ENCODE results near the gene ZNF467. TPM values are rescaled to one million over a fixed set of nuclear protein-coding genes. Genes with fewer than 3 reads are reported as not detected.
A peak's percentile ranks its signal among the peaks of the same experiment; 100 is the strongest.

The ZNF467 gene
- total and polyA plus RNA-seq, 2 donors (not counting 1 experiment from before 2014, with no cell fraction given): 0.39 to 1.1 TPM

DNA sequence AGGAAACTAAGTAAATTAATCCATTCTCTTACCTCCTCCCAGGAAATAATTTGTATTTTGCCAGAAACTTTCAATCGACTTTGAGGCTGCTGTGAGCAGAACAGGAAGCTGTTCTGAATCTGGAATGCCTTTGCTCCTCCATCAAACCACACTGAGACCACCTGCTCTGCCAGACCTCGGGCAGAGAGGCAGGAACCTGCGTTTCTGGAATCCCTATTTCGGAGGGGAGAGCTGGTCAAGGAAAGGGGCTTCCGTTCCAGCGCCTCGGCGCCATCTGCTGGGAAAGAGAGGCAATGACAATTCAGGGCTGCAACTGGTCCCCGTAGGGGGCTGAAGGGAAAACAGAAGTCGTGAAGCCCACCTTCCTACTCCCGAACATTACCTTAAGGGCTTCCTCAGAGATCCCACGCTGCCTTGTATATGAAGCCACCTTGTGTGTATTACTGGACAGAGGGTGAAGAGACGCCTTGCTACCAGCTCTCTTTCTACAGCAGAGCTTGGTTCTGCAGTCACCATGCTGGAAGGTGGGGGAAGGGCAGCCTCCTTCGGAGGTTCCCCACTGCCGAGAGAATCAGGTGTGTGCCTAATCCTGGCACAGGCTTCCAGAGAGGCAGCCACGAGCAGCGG lies 31.2 kb downstream of the ZNF467 start:
- 0% methylated on average over 7 of the region's 17 CpGs for WGBS (ENCODE audit: insufficient coverage)

More for the DNA sequence above, 31.2 kb downstream of the ZNF467 start:
- peaks cover 0 to 24% (median 0%) of the 10 kb centered on the region in 4 experiments for H3K27me3 ChIP-seq (replicated peaks in 1 of 4; ENCODE audit: control extremely low read depth in 1 of 4, control insufficient read depth in 3 of 4, insufficient read depth in 4 of 4, low read length in 3 of 4)
- peak overlapping the region; percentile 77 for H2AFZ ChIP-seq (ENCODE audit: insufficient read depth, low read depth, low read length, poor library complexity, severe bottlenecking)
- peak overlapping the region; percentile 51 for H3K9ac ChIP-seq (ENCODE audit: low read length)
- H3K9me3 ChIP-seq (ENCODE audit: control extremely low read depth in 1 of 3, control insufficient read depth in 2 of 3, insufficient read depth in 1 of 3, low read length in 2 of 3): no peaks in the 10 kb centered on the region
- H3K4me3 ChIP-seq (ENCODE audit: control extremely low read depth in 1 of 5, extremely low read depth in 1 of 5, insufficient read depth in 1 of 5, low read depth in 2 of 5, low read length in 4 of 5): peak overlapping the region; percentile 21 to 57 (median 44)
- ChIA-PET POLR2A (interaction anchor here (1.1 kb wide), 1 partner anchor 480 kb away, joined by 3 read pairs; the partner anchor contains the start of gene ZNF783), CTCF (interaction anchor here (0.6 to 2.9 kb wide), 27 partner anchors 9 to 501 kb away, joined by 3 to 38 read pairs (median 5); partner anchors contain the start of gene ZNF783)
- no peak overlapping the region for H3K27ac ChIP-seq (ENCODE audit: low read length in 2 of 2)
- DNase-seq (peak; percentile 77), ATAC-seq (ENCODE audit: low read depth) (peak; percentile 80)
- Mint-ChIP-seq H3K9me3 (ENCODE audit: insufficient read depth) (no peaks in the 10 kb centered on the region), H3K27ac (no peak overlapping the region), H3K4me3 (peak overlapping the region; percentile 89), H3K4me1 (peaks cover 10% of the 10 kb centered on the region), H3K27me3 (peaks cover 37% of the 10 kb centered on the region)
- no peaks in the 10 kb centered on the region for H3K36me3 ChIP-seq (replicated peaks in 1 of 2; ENCODE audit: control extremely low read depth in 1 of 2, control insufficient read depth in 1 of 2, extremely low read depth in 1 of 2, insufficient read depth in 2 of 2, low read length in 1 of 2)
- no peak for TF ChIP-seq EZH2 (IDR thresholded peaks at IDR 0.05; ENCODE audit: borderline replicate concordance, insufficient read depth, low read depth, low read length, poor library complexity, severe bottlenecking)
- TF ChIP-seq, protein P1, sequence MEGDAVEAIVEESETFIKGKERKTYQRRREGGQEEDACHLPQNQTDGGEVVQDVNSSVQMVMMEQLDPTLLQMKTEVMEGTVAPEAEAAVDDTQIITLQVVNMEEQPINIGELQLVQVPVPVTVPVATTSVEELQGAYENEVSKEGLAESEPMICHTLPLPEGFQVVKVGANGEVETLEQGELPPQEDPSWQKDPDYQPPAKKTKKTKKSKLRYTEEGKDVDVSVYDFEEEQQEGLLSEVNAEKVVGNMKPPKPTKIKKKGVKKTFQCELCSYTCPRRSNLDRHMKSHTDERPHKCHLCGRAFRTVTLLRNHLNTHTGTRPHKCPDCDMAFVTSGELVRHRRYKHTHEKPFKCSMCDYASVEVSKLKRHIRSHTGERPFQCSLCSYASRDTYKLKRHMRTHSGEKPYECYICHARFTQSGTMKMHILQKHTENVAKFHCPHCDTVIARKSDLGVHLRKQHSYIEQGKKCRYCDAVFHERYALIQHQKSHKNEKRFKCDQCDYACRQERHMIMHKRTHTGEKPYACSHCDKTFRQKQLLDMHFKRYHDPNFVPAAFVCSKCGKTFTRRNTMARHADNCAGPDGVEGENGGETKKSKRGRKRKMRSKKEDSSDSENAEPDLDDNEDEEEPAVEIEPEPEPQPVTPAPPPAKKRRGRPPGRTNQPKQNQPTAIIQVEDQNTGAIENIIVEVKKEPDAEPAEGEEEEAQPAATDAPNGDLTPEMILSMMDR (IDR thresholded peaks at IDR 0.05): peak; percentile 89
- peak overlapping the region; percentile 73 for H3K4me2 ChIP-seq (replicated peaks; ENCODE audit: low read depth, low read length, poor library complexity, severe bottlenecking)
- peaks cover 9 to 11% of the 10 kb centered on the region in 2 donors for H3K4me1 ChIP-seq (ENCODE audit: control insufficient read depth in 2 of 2, insufficient read depth in 2 of 2, low read length in 2 of 2)
- H3K79me2 ChIP-seq (ENCODE audit: control insufficient read depth, insufficient read depth, low read length): no peaks in the 10 kb centered on the region
- no peaks in the 10 kb centered on the region for H4K20me1 ChIP-seq (ENCODE audit: control insufficient read depth, insufficient read depth, low read length, poor library complexity, severe bottlenecking)
- intact Hi-C loops (cut with micrococcal nuclease): loop anchor here (1.0 kb wide), 2 partner anchors 29 to 320 kb away; no protein-coding TSS in a partner anchor

Measured in B cell (primary cell).